H9 (cell line): Measurements from ENCODE around the gene CD248. TPM values are rescaled to one million over a fixed set of nuclear protein-coding genes. Genes with fewer than 3 reads are reported as not detected.

Experiments used
- DNase-seq: peaks from one replicate; pipeline ENCODE4 v3.0.0-alpha.2; 2017
- H2AFZ ChIP-seq: one replicate; pipeline ENCODE4 v1.6.1; 2013; ENCODE audit warnings: mild to moderate bottlenecking, low read length, control low read depth, moderate library complexity
- H2AK5ac ChIP-seq: 2 replicates; pipeline ENCODE4 v1.6.1; 2013; ENCODE audit warnings: low read length, control low read depth, mixed read lengths; ENCODE audit not compliant: insufficient read length
- H2BK120ac ChIP-seq: one replicate; pipeline ENCODE4 v1.6.1; 2013; ENCODE audit warnings: low read depth, mild to moderate bottlenecking, low read length, control low read depth, inconsistent platforms; ENCODE audit not compliant: poor library complexity, severe bottlenecking
- H2BK12ac ChIP-seq: 2 replicates; pipeline ENCODE4 v1.6.1; 2013; ENCODE audit warnings: low read length, control low read depth, mixed read lengths, low read depth; ENCODE audit not compliant: insufficient read length
- H2BK15ac ChIP-seq: 2 replicates; pipeline ENCODE4 v1.6.1; 2013; ENCODE audit warnings: low read depth, low read length, control low read depth
- H2BK20ac ChIP-seq: one replicate; pipeline ENCODE4 v1.6.1; 2013; ENCODE audit warnings: low read depth, mild to moderate bottlenecking, low read length, control low read depth, inconsistent platforms; ENCODE audit not compliant: poor library complexity, severe bottlenecking
- H2BK5ac ChIP-seq: 2 replicates; pipeline ENCODE4 v1.6.1; 2013; ENCODE audit warnings: low read length, control low read depth, mixed read lengths; ENCODE audit not compliant: insufficient read length
- H3K14ac ChIP-seq: 2 replicates; pipeline ENCODE4 v1.6.1; 2013; ENCODE audit warnings: low read length, control low read depth; ENCODE audit not compliant: insufficient read depth
- H3K18ac ChIP-seq: 2 replicates; pipeline ENCODE4 v1.6.1; 2013; ENCODE audit warnings: low read depth, mild to moderate bottlenecking, mixed read lengths, low read length, control low read depth; ENCODE audit not compliant: insufficient read length
- H3K23ac ChIP-seq: 2 replicates; pipeline ENCODE4 v1.6.1; 2013; ENCODE audit warnings: low read length, control low read depth, mixed read lengths, low read depth; ENCODE audit not compliant: insufficient read length
- H3K23me2 ChIP-seq: 2 replicates; pipeline ENCODE4 v1.6.1; 2013; ENCODE audit warnings: low read depth, mild to moderate bottlenecking, mixed read lengths, low read length, control low read depth; ENCODE audit not compliant: insufficient read length, poor library complexity, severe bottlenecking
- H3K27ac ChIP-seq: 2 replicates; pipeline ENCODE4 v1.5.1; 2013; ENCODE audit warnings: low read length, control low read depth, mixed read lengths, low read depth; ENCODE audit not compliant: insufficient read length
- H3K27me3 ChIP-seq: 2 replicates; pipeline ENCODE4 v1.6.1; 2013; ENCODE audit warnings: low read length, control low read depth, inconsistent platforms; ENCODE audit not compliant: insufficient read depth
- H3K4ac ChIP-seq: 2 replicates; pipeline ENCODE4 v1.6.1; 2013; ENCODE audit warnings: low read depth, mild to moderate bottlenecking, control low read depth, inconsistent platforms, low read length, moderate library complexity
- H3K4me1 ChIP-seq: 2 replicates; pipeline ENCODE4 v1.6.1; 2013; ENCODE audit warnings: low read length, control low read depth, inconsistent platforms; ENCODE audit not compliant: insufficient read depth
- H3K4me2 ChIP-seq: 2 replicates; pipeline ENCODE4 v1.6.1; 2013; ENCODE audit warnings: low read length, control low read depth, mixed read lengths; ENCODE audit not compliant: insufficient read length, insufficient read depth
- H3K56ac ChIP-seq: 2 replicates; pipeline ENCODE4 v1.6.1; 2013; ENCODE audit warnings: low read depth, mild to moderate bottlenecking, mixed read lengths, low read length, control low read depth; ENCODE audit not compliant: insufficient read length
- H3K79me1 ChIP-seq: 2 replicates; pipeline ENCODE4 v1.6.1; 2013; ENCODE audit warnings: low read depth, mild to moderate bottlenecking, moderate library complexity, low read length, control low read depth, inconsistent platforms; ENCODE audit not compliant: insufficient read depth, poor library complexity, severe bottlenecking
- H3K79me2 ChIP-seq: 2 replicates; pipeline ENCODE4 v1.6.1; 2013; ENCODE audit warnings: low read length, control low read depth, inconsistent platforms; ENCODE audit not compliant: insufficient read depth
- H3K9ac ChIP-seq: 2 replicates; pipeline ENCODE4 v1.6.1; 2013; ENCODE audit warnings: low read length, control low read depth, mixed read lengths; ENCODE audit not compliant: insufficient read length; ENCODE audit errors: extremely low read depth
- H3K9me3 ChIP-seq: one replicate; pipeline ENCODE4 v1.6.1; 2013; ENCODE audit warnings: low read depth, low read length, inconsistent platforms; ENCODE audit not compliant: control insufficient read depth
- H3T11ph ChIP-seq: one replicate; pipeline ENCODE4 v1.6.1; 2013; ENCODE audit warnings: mild to moderate bottlenecking, low read length, control low read depth, inconsistent platforms
- H4K20me1 ChIP-seq: one replicate; pipeline ENCODE4 v1.6.1; 2013; ENCODE audit not compliant: control insufficient read depth, insufficient read length, insufficient read depth
- H4K5ac ChIP-seq: 2 replicates; pipeline ENCODE4 v1.6.1; 2013; ENCODE audit warnings: low read depth, mild to moderate bottlenecking, mixed read lengths, low read length, control low read depth; ENCODE audit not compliant: insufficient read length
- H4K8ac ChIP-seq: replicated peaks from 2 replicates; pipeline ENCODE4 v1.6.1; 2013; ENCODE audit warnings: low read length, control low read depth, mixed read lengths, low read depth; ENCODE audit not compliant: insufficient read length
- H4K91ac ChIP-seq: 2 replicates; pipeline ENCODE4 v1.6.1; 2013; ENCODE audit warnings: low read depth, mild to moderate bottlenecking, moderate library complexity, mixed read lengths, low read length, control low read depth; ENCODE audit not compliant: insufficient read length
- H3K27ac Mint-ChIP-seq, 3 experiments: 2 replicates in 2 of 3; 3 replicates in 1 of 3; pipeline ENCODE4 v1.8.0; 2020 to 2021; ENCODE audit warnings: mixed read lengths in 3 of 3, mild to moderate bottlenecking in 1 of 3, moderate library complexity in 1 of 3
- H3K27me3 Mint-ChIP-seq: 2 replicates; pipeline ENCODE4 v1.8.0; 2021; ENCODE audit warnings: low read depth, mild to moderate bottlenecking, moderate library complexity, mixed read lengths
- H3K36me3 Mint-ChIP-seq, 3 experiments: 2 replicates in 2 of 3; 3 replicates in 1 of 3; pipeline ENCODE4 v1.8.0; 2020 to 2021; ENCODE audit warnings: low read depth in 3 of 3, mixed read lengths in 3 of 3; ENCODE audit not compliant: insufficient read depth in 1 of 3
- H3K4me1 Mint-ChIP-seq, 2 experiments: 2 replicates each; pipeline ENCODE4 v1.8.0; 2020; ENCODE audit warnings: mixed read lengths in 2 of 2
- H3K4me3 Mint-ChIP-seq, 2 experiments: 2 replicates in 1 of 2; 3 replicates in 1 of 2; pipeline ENCODE4 v1.8.0; 2020 to 2021; ENCODE audit warnings: mild to moderate bottlenecking in 2 of 2, mixed read lengths in 2 of 2, moderate library complexity in 1 of 2
- H3K9me3 Mint-ChIP-seq, 2 experiments: 2 replicates in 1 of 2; 3 replicates in 1 of 2; pipeline ENCODE4 v1.8.0; 2020; ENCODE audit warnings: mild to moderate bottlenecking in 2 of 2, mixed read lengths in 2 of 2, moderate library complexity in 1 of 2
- CTCF ChIP-seq: fragments of 200-600 bp; sonication (generic); conservative IDR thresholded peaks from 3 replicates; pipeline ENCODE4 v1.8.0; 2021; ENCODE audit warnings: antibody characterized with exemption, mild to moderate bottlenecking
- WGBS: extraction: QIAGEN DNeasy Blood & Tissue Kit; methylation state at CpG from one replicate; pipeline ENCODE4 v1.1.7; 2013; ENCODE audit warnings: missing lambda C conversion rate, low lambda C conversion rate, mixed read lengths; ENCODE audit not compliant: insufficient read length; ENCODE audit errors: extremely low coverage; 5-methylcytosine and 5-hydroxymethylcytosine counted together
- total RNA-seq: library from RNA; stranded (reverse); gene quantifications from 2 replicates; pipeline ENCODE4 v1.2.1, GENCODE V29; 2021

CD248 gene
- total RNA-seq, 1 experiment from 2014 or later, result 1.5 TPM

DNA sequence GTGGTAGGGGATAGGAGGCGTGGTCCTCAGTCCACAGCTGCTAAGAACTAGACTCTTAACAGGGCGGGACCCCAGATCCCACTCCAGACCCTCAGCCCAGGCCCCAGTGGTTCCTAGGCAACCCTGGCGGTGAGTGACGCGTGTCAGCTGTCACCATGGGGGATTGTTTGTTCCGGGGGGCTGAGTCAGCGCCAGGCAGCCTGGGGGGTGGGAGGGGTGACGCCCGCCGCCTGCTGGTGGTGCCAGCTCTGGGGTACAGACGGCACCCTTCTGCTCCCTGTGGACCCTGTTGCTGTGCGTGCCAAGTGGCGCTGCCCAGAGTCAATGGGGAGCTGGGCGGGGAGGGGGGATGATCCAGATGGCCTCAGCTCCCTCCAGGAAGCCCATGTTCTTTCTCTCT is 36.4 kb downstream of the CD248 start:
- Mint-ChIP-seq H3K4me1 (peaks cover 26 to 29% of the 10 kb centered on the region in 2 experiments), H3K9me3 (no peaks in the 10 kb centered on the region), H3K4me3 (no peak overlapping the region; a peak in 2 of 5 replicates), H3K36me3 (peaks cover 0 to 19% (median 10%) of the 10 kb centered on the region in 3 experiments; a peak in 5 of 7 replicates), H3K27me3 (peaks cover 23% of the 10 kb centered on the region), H3K27ac (no peak overlapping the region)
- no peak overlapping the region for H3K14ac ChIP-seq
- no CpG with 5 or more reads among the region's 14 CpGs for WGBS
- no peak overlapping the region for H3K9ac ChIP-seq
- H3K23me2 ChIP-seq, result no peaks in the 10 kb centered on the region
- no peak for TF ChIP-seq CTCF
- no peak overlapping the region for H3K4me2 ChIP-seq
- H4K91ac ChIP-seq, result no peak overlapping the region
- H2BK12ac ChIP-seq, result no peak overlapping the region
- no peaks in the 10 kb centered on the region for H3K79me2 ChIP-seq
- H2BK120ac ChIP-seq, result no peak overlapping the region
- H2BK15ac ChIP-seq, result no peak overlapping the region
- H3K27ac ChIP-seq, result no peak overlapping the region
- H3K9me3 ChIP-seq, result no peaks in the 10 kb centered on the region
- H3K23ac ChIP-seq, result no peak overlapping the region
- no peaks in the 10 kb centered on the region for H3K4me1 ChIP-seq
- H2AK5ac ChIP-seq, result no peak overlapping the region
- H4K5ac ChIP-seq, result no peak overlapping the region
- H3K79me1 ChIP-seq, result no peaks in the 10 kb centered on the region
- no peak overlapping the region for H3T11ph ChIP-seq
- H4K8ac ChIP-seq, result no peak overlapping the region
- no peak overlapping the region for H3K4ac ChIP-seq
- DNase-seq, result no peak
- H2AFZ ChIP-seq, result no peak overlapping the region
- no peak overlapping the region for H3K56ac ChIP-seq
- no peaks in the 10 kb centered on the region for H4K20me1 ChIP-seq
- no peaks in the 10 kb centered on the region for H3K27me3 ChIP-seq
- no peak overlapping the region for H2BK5ac ChIP-seq
- H2BK20ac ChIP-seq, result no peak overlapping the region
- no peak overlapping the region for H3K18ac ChIP-seq
